SW 1271 (cell line): Measurements from ENCODE around the gene RAB11FIP3.
"Not testable (repeated sequence)": the region's sequence is repeated elsewhere in the genome, so short reads cannot be mapped to it uniquely, and the experiment has no call there.

Experiments
- DNase-seq, 2 experiments: peaks; one replicate each; lab custom pipeline; 2025; lab: John Stamatoyannopoulos, UW

Gene RAB11FIP3

DNA sequence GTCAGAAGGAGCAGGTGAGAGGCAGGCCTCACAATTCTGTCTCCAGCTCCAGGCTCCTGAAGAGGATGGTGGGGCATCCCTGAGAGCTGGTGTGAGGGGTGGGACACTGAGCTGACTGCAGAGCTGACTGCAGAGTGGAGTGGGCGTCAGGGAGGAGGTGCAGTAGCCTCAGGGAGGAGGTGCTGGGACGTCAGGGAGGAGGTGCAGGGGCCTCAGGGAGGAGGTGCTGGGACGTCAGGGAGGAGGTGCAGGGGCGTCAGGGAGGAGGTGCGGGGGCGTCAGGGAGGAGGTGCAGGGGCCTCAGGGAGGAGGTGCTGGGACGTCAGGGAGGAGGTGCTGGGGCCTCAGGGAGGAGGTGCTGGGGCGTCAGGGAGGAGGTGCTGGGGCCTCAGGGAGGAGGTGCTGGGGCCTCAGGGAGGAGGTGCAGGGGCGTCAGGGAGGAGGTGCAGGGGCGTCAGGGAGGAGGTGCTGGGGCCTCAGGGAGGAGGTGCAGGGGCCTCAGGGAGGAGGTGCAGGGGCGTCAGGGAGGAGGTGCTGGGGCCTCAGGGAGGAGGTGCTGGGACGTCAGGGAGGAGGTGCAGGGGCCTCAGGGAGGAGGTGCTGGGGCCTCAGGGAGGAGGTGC lies 41.9 kb downstream of the RAB11FIP3 start:
- DNase-seq: not testable (repeated sequence)

DNA sequence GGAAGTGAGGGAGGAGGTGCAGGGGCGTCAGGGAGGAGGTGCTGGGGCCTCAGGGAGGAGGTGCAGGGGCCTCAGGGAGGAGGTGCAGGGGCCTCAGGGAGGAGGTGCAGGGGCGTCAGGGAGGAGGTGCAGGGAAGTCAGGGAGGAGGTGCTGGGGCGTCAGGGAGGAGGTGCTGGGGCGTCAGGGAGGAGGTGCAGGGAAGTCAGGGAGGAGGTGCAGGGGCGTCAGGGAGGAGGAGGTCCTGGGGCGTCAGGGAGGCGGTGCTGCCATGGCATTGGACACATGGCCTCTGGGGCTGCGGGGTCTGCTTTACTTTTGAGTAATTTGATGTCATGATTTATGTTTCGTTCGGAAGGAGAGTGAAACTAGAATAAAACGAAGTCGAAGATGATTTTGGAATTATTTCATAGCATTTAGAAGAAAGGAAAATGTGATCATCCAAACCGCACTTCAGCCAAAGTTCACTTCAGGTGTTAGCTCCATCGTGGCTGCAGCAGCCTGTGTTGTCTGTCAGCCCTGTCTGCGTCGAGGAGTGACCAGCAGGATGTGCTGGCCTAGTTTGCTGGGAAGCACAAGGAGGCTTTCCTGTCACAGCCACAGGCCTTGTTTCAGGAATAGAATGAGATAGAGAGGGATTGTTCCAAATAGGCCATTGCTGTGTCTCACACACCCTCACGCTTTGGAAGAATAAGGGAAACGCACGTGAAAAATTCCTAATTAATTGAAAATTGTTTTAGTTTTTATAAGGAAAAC lies 42.8 kb downstream of the RAB11FIP3 start:
- no peak for DNase-seq

DNA sequence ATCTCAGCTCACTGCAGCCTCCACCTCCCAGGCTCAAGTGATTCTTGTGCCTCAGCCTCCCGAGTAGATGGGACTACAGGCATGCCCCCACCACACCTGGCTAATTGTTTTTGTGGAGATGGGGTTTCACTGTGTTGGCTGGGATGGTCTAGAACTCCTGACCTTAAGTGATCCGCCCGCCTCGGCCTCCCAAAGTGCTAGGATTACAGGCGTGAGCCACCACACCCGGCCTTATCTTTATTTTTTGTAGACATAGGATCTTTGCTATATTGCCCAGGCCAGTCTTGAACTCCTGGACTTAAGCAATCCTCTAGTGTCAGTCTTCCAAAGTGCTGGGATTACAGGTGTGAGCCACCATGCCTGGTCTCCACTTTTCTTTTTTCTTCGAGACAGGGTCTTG lies 44.0 kb downstream of the RAB11FIP3 start:
- not testable (repeated sequence) for DNase-seq

DNA sequence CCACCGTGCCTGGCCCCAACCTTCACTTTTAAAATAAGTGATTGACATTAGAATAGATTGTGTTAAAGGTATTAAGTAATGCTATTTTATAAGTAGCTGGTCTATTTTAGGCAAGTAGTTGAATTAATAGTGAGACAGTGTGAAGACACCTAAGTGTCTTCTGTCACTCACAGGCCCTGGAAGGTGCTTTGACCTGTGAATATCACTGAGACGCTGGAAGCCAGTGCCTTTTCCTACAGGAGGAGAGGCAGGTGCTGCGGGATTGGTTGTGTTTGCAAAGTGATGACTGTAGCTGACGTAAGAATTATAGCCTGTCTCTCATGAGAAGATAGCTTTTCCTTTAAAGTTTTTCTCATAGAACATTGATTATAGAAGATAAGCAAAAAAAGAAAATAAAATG lies 45.0 kb downstream of the RAB11FIP3 start:
- DNase-seq: no peak

DNA sequence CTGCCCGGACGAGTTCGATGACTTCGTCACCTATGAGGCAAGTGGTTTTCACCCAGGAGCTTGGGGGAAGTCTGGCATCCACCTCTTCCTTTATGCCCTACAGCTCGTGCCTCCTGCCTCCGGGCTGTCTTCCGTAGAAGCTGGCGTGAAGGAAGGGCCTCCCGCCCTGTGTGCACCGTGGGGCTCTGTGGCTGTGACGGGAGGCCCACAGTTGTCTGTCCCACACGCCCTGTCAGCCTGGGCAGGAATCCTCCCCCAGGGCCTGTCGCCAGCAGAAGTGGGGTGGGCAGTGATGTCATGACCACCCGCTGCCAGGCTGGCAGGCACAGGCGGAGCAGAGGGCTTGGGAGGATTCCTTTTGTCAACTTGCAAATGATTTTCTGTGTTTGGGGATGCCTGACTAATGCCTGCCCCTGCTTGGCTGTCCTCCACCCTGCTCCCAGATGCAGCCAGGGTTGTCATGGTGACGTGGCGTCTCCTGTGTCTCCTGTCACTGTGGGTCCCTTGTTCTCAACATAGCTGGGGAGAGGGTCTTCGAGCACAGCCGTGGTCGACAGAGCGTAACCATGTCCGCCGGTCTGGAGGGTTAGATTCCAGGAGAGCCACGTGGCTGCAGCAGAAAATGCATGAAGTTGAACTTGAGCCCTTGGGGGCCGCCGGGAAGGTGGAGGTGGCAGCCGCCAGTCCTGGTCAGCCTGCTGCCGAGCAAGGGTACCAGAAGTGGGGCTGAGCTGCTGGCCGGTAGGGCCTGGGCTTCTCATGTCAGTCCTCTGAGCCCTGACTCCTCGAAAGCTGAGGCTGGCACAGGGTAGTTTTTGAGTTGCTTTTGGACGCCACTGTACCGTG lies 46.1 kb downstream of the RAB11FIP3 start:
- DNase-seq: no peak

DNA sequence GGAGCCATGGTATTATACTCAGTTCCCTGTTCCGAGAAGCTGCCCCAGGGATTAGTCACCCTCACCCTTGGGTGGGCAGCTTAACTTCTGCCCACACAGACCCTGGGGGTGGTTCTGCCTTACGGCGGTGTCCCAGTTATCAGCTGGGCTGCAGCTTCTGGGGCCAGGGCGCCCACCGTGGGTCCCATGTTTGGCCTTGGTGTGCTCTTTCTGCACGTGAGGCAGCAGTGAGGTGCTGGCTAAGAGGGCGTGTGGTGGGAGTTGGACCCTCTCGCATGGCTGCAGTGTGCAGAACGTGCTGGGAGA lies 46.7 kb downstream of the RAB11FIP3 start:
- DNase-seq: no peak

DNA sequence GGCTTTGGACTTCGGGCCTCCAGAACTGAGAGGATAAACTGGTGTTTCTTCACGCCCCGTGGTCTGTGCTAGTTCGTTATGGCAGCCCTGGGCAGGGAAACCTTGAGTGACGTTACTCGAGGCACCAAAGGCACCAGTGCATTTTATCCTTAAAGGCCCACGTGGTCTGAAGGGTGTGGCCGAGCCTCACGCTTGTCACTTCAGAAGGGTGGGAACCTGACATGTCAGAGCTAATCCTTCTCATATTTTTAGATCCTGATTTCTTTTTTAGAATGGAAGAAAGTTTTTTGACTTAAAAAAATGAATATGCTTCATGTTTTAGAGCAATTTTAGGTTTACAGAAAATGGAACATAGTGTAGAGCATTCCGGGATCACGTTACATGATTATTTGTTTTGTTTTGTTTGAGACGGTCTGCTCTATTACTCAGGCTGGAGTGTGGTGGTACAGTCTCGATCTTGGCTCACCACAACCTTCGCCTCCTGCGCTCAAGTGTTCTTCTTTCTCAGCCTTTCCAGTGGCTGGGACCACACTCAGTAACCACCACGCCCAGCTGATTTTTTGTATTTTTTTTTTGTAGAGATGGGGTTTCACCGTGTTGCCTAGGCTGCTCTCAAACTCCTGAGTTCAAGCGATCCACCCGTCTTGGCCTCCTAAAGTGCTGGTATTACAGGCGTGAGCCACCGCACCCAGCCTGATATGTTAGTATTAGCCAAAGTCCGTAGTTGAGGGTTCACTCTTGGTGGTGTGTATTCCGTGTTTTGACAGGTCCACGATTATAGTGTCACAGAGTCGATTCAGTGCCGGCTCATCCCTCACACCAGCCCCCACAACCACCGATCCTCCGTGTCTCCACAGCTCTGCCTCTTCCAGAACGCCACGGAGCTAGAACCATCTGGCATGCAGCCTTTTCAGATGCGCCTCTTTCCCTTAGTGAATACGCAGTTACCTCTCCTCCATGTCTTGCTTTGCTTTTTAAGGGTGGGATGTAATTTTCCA lies 47.9 kb downstream of the RAB11FIP3 start:
- DNase-seq: no peak

DNA sequence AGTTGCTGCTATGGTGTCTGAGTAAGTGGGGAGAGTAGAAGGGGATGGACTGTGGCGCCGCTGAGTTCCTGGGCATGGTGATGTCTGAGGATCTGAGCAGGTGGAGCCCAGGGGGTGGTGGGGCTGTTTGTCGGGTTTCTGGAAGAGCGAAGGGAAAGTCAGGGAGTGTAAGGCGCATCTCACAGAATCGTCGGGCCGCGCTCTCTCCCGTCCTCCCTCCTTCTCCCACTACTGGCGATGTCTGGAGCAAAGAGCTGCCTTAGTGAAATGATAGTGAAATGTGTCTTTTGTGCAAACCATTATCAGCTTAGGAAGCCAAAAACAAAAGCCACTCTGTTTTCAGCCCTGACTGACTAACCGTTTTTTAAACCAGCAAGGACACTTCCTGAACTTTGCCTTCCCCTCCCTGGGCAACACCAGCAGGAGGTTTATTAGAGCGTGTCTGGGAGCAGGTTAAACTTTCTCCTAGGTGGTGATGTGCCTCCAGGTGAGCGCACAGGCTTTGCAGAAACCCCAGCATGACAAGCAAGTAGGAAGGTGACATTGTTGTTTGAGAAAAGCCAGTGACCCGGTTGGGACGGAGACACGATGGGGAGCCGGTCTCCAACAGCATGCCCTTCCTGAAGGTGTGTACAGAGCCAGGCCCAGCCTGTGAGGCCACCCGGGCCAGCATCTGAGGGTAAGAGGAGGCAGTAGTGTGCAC lies 49.1 kb downstream of the RAB11FIP3 start:
- DNase-seq: no peak

DNA sequence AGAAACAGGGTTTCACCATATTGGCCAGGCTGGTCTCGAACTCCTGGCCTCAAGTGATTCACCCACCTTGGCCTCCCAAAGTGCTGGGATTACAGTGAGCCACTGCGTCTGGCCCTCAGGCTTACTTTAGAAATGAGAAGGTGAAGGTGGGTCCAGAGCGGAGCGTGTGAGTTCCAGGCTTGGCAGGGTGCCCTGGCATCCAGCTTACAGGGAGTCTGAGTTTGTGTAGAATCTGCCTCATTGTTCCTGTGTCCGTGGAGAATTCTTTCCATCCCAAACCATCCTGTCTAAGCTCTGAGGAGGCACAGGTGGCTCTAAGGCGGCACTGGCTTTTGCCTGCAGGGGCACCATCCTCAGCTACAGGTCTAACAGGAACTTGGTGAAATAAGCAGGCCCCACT lies 50.6 kb downstream of the RAB11FIP3 start:
- DNase-seq: no peak

DNA sequence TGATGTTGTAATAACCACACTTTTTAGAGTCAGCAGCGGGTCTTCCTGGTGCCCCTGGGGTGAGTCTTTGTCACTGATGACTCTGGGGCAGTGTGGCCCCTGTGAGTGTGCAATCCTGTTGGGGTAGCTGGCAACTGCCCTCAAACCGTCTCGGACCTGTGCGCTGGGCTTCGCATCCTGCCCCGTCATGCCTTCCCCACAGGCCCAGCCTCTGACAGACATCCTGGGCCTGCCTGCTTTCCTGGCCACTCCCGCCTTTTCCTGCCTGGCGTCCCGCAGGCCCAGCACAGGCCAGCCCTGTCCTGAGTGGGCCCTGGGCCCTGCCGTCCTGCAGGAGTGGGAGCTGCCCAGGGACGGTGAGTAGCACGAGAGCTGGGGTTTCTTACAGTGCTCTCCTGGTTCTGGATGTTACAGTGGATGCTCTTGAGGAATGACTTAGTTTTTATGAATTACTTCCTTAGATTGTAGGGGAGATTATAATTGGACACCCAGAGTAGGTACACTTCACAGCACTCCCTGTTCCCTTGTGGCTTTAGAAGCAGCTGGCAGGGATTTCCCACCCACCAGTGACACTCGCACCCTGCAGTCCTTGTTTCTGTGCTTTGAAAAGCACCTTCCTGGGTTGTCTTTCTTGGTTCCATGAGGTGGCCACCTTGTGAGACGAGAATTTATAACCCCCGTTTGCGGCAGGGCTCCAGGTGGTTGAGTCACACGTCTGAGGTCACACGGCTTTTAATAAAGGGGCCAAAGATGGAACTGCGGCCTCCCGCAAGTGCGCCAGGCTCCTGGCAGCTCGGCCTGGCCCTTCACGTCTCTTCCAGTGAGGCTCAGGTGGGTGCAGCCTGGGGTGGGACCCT lies 52.1 kb downstream of the RAB11FIP3 start:
- no peak for DNase-seq

DNA sequence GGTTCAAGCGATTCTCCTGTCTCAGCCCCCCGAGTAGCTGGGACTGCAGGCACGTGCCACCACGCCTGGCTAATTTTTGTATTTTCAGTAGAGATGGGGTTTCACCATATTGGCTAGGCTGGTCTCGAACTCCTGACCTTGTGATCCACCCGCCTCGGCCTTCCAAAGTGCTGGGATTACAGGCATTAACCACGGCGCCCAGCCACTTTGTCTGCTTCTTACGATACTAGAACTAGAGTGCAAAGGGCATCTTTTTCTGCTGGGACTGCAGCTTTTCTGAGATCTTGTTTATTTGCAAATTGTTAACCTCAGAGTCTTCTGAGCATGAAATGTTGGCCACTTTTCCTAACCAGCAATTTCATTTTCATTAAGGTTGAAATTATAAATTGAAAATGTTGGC lies 52.8 kb downstream of the RAB11FIP3 start:
- DNase-seq: not testable (repeated sequence)

DNA sequence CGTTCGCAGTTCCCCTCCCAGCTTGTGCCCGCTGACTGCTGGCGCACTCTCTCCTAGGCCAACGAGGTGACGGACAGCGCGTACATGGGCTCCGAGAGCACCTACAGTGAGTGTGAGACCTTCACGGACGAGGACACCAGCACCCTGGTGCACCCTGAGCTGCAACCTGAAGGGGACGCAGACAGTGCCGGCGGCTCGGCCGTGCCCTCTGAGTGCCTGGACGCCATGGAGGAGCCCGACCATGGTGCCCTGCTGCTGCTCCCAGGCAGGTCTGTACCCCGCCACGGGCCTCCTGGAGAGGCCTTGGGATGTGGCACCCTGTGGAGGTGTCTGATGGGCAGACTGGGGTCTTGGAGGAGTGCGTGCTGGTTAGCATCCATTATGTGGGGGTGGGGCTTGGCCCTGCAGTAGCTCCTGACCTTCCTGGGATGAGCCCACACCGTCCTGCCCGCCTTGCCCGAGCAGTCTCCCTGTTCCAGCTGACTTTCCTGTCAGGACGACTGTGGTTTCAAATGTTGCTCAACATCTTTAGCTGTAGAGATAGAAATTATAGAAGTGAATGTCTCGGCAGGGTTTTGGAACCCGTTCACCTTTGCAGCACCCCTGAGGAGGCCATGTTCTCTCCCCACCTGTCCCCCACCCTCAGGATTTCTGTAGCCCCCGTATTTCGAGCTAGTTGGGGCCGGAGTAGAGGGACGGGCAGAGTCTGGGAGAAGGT lies 57.2 kb downstream of the RAB11FIP3 start:
- DNase-seq: no peak

DNA sequence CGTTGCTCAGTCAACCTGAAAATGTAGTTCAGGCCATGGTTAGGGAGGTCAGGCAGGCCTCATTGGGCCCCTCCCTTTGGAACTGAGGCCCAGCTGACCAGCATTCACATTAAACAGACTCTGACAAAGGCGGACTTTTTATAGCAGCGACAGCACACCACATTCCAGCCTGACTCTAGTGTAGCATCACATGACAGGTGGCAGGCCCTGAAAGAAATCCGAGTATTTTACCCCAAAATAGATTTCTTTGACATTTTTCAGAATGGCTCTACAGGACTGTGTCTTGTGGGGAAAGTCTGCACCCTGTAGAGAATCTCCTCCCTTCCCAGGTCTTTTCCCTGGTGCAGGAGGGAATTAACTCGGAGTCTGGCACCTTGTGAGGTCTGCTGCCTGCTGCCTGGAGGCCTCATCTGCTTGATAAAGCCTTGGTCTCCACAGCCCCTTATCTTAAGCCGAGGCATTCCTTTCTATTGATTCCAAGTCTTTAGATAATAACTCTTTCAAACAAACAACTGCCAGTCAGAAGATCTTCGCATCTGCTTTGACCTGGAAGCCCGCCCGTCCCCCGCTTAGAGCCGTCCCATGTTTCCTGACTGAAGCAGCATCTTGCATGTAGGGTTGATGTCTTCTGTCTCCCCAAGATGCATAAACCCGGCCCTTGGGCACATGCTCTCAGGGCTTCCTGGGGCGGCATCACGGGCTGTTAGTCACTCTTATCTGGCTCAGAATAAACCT lies 58.1 kb downstream of the RAB11FIP3 start:
- no peak for DNase-seq

DNA sequence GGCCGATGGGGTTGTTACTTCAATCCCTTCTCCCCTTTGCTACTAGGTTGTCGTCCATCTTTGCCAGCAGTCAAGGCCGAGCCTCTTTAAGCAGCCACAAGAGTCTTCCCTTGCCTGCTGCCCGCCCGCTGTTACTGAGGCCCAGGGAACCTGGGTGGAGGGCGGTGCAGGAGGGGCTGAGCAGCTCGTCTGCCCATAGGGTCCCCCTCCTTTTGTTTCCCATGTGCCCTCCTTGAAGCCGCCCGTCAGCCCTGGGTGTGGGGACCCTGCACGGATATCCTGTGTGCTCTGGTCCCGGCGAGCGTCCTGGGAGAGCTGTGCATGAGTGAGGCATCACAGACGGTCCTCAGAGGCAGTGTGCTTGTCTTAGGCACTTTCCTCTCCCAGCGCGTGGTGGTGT lies 64.2 kb downstream of the RAB11FIP3 start:
- no peak for DNase-seq

DNA sequence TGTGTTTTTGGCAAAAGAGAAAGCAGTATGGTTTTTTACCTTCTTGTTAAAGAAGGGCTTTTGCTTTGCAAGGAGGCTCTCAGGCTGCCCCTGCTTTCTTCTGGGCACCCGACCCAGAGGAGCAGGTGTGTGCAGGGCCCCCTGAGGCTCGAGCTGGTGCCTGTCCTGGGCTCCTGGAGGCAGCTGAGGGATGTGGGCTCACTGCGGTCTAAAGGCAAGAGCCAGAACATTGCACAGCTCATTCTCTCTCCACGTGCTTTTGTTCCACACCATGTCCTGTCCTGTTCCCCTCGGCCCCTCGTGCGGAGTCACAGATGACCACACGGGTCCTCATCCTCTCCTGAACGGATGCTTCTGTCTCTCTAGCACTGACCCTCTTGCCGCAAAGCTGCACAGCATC lies 65.3 kb downstream of the RAB11FIP3 start:
- DNase-seq: no peak

DNA sequence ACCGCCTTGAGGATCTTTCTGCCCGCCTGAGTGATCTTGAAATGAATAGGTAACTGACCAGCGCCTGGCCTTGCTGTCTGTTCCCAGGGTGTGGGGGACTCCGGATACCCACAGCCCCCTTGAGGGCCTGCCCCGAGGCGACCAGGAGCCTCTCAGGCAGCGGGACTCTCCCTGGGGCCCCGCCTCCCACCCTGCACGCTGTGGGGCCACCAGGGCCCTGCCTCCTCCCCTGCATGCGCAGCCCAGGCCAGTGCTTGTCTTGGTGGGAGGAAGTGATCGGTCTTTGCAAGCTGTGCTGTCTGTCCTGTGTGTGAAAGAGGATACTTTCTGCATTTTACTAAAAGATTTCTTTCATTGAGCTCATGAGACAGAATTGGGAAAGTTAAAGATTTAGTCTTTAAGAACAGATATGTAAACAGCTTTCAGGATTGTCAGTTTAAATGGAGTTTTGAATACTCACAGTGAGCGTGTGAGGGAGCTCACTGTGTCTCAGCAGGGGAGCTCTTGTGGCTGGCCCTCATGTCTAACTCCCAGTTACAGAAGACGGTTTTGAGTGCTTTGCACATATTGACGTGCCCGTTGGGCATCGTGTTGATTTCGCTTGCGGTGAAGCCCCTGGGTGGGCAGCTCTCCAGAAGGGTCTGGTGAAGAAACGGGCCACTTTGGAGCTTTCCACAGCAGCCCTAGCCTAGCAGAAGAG lies 65.9 kb downstream of the RAB11FIP3 start:
- no peak for DNase-seq

DNA sequence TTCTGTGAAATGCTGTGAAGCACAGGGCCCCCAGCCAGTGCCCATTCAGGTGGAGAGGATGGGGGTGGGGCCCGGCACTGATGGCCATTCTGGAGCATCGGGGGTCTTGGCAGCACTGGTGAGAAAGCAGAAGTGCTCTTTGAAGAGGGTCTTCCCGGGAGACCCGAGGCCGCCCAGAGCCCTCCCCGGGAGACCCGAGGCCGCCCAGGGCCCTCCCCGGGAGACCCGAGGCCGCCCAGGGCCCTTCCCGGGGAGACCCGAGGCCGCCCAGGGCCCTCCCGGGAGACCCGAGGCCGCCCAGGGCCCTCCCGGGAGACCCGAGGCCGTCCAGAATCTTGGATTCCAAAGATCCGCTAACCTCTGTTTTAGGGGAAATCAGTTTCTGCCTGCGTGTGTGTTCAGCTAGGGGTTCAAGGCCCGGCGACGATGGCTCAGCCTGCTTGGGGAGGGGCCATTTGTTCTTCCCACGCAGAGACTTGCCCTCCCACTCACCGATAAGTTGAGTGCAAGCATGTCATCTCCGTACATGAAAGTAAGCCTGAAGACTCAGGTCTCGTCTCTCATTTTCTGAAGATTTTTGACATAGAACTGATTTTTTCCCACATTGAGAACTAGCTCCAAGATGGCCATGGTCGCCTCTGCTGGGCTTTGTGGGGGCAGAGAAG lies 66.9 kb downstream of the RAB11FIP3 start:
- DNase-seq: no peak

DNA sequence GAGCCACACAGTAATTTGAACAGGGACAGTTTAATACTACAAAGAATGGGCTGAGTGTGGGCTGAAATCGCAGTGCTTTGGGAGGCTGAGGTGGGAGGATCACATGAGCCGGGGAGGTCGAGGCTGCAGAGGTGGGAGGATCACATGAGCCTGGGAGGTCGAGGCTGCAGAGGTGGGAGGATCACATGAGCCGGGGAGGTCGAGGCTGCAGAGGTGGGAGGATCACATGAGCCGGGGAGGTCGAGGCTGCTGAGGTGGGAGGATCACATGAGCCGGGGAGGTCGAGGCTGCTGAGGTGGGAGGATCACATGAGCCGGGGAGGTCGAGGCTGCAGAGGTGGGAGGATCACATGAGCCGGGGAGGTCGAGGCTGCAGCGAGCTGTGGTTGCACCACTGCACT lies 69.2 kb downstream of the RAB11FIP3 start:
- not testable (repeated sequence) for DNase-seq
